Fibroblast of skin of right quadriceps (primary cell): ENCODE results near the gene RMDN3.

Experiments used
- DNase-seq: peaks from one replicate; pipeline ENCODE4 v3.0.0-alpha.2; 2013

Gene RMDN3

DNA sequence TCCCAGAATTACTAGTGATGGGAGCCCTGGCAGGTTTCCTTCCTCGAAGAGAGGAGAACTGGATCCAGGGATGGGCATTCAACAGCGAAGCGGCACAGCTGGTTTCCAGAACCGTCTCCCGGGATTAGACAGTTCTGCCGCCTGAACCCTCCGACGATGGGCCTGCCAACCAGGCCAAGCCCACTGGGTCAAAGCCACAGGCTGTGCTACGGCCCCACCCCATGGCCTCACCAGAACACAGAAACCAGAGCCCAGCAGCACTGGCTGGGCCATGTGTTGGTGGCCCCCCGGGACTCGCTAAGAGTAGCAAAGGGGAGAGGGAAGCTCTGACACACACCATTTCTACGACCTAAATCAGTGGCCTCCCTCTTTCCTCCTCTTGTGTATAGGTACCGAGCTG, 17.0 kb upstream of the RMDN3 start:
- no peak for DNase-seq

DNA sequence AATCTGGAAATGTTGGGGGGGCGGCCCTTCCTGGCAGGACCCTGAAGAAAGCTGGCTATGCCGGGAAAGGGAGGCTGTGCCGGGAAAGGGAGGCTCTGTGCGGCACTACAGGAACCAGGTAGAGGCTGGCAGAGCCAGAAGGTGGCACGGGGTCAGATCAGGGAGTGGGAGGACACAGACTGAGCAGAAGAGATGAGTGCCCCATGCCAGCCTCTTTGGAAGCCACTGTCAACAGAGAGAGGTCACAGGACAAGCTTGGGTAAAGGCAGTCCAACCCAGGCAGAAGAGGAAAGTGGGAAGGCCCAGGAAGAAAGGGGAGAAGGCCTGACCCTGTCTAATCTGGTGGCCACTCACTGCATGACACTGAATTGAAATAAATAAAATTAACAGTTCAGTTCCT, 16.2 kb upstream of the RMDN3 start:
- DNase-seq: no peak

DNA sequence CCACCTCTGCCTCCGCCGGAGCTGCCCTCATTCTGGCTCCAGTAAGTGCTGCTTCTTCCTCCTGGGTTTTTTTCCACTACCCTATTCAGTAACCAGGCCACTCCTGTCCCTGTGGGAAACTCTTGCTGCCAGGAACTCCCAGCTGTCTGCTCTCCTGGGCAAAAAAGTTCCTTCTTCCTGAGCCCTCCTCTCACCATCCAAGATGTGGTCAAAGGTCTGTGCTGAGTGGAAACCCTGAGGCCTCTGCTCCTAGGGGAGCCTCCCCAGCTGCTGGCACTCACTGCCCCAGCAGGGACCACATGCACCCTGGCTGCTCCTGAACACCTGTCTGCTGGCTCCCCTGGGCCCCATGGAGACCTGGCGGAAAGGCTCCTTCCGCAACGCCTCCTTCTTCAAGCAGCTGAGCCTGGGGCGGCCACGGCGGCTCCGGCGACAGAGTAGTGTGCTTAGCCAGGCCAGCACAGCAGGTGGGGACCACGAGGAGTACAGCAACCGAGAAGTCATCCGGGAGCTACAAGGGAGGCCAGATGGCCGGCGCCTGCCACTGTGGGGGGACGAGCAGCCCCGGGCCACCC, 15.2 kb upstream of the RMDN3 start:
- no peak for DNase-seq

DNA sequence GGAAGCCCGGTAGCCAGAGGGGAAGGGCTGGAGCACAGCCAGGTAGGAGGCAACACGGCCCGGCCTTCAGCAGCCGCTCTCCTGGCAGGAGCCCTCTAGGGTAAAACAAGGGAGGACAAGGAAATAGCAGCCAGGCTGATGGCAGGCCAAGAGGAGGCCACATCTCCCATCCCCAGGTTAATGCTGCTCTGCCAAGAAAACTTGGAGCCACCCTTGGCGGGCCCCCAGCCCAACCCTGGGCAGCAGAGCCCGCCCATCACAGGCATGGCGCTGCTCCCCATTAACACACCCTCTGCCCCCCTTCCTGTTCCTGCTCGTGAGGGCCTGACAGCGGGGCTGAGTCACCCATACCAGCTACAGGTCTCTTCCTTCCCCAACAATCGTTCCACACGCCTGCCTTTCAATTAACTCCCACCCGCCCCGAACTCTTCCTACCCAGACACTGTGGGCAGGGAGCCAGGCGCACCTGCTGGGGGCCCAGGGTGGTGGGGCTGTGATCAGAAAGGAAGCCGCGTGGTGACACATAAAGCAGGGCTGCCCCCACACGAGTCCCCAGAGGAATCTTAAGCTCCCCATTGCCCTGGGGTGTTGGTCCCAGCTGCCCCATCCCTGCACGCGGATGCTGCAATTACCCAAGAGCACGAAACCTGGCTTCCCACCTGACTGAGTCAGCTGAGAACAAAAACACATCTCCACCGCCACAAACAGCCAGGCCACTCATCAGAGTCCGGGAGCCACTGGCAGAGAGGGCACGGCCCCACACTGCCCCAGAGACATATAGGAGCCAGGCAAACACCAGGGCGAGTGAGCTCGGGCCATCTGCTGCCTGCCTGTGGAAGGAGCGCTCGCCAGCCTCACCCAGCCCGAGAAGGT, 14.5 kb upstream of the RMDN3 start, which contains the start of gene C15orf62:
TSS of gene C15orf62 (plus strand) at position 707 of the 873 bp plus-strand sequence. CDS start 516 bp downstream, outside the sequence.
- peak; percentile 30 for DNase-seq

DNA sequence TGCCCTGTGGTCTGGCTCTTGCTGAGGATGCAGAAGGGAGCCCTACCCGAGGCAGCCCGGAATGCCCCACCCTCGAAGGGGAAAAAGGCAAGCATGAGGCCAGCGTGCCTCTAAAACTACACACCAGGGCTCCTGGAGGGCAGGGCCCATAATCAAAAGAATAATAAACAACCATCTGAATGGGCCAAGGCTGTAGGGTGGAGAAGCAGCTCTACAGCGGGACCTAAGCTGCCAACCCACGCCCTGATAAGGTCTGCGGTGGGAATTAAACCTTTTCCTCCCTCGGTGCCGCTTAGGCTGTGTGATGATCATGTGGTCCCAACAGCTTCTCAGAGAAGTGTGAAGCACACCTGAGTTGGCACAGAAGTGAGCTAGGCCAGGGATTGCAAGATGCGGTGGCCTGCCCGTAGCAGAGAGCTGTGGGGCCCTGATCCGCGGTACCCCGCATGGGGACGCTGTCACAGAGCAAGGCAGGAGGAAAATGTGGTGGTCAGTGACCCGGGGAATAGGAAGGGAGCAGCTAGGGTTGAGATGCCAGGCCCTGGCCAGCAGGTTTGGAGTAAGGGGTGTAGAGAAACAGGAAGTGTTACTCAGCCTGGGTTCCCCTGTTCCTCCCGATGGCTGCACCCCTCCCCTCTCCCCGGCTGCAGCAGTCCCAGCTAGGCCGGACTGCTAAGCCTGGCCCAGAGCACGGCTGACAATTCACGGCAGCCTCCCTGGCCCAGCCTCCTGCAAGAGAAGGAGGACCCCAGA, 13.6 kb upstream of the RMDN3 start:
- no peak for DNase-seq

DNA sequence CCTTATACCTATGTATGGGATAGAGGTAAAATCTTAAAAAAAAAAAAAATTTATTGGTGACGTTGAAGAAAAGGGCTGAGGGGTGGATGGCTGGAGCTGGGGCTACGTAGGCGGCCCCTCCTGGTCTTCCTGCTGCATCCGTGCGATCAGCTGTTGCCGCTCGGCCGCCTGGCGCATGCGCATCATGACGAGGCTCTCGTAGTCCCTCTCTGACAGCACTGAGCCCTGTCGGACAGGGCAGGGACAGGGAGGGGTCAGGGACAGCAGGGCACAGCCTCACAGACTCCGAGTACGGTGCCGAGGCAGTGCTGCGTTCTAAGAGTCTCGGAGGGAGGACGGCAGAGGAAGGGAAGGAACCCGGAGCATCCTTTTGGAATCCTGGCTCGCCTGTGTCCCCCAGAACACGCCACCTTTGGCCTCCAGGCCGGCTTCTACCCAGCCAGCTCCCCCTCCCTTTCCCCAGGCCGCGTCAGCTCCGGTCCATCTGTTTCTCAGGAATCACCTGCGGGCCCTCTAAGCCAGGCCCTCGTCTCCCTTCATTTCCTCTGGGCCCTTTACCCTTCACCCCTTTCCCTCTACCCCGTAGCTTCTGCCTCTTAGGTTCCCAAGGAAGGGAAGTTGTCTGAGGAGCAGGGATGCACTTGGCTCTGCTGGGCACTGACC, 12.9 kb upstream of the RMDN3 start:
- DNase-seq: no peak

DNA sequence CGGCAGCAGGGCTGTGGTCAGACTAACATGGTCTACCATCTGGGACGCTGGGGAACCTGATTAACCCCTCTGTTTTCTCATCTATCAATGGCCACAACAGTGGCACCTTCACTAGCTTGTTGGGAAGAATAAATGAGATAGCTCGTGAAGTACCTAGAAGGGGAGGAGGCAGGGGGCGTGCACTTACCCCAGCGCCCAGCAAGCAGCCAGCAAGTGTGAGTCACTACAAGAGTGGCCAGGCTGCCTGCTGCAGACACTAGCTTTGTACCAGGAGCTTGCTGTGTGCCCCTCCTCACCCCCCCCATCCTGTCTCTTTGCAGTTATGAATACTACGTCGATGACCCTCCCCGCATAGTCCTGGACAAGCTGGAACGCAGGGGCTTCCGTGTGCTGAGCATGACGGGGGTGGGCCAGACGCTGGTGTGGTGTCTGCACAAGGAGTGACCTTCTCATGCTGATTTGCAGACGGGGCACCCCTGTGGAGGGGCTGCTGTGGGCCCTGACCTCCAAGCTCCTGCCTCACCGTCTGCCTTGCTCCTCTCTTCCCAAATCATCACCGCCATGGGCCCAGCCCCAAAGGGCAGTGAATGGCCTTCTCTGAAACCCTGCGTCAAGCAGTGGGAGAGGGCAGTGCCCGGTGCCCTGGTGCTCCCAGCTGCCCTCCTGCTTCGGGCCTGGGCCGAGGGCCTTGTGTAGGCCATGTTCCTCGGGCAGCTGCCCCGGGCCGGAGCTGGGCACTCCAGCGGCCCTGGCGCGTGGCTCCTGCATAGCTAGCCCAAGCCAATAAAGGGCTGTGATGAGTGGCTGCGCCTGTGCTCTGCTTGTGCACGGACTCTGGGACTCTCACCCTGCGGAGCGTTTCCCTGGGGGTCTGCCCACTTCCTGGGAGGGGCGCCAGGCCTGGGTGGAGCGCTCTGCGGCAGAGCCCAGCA, 12.1 kb upstream of the RMDN3 start:
- DNase-seq: peak; percentile 25

DNA sequence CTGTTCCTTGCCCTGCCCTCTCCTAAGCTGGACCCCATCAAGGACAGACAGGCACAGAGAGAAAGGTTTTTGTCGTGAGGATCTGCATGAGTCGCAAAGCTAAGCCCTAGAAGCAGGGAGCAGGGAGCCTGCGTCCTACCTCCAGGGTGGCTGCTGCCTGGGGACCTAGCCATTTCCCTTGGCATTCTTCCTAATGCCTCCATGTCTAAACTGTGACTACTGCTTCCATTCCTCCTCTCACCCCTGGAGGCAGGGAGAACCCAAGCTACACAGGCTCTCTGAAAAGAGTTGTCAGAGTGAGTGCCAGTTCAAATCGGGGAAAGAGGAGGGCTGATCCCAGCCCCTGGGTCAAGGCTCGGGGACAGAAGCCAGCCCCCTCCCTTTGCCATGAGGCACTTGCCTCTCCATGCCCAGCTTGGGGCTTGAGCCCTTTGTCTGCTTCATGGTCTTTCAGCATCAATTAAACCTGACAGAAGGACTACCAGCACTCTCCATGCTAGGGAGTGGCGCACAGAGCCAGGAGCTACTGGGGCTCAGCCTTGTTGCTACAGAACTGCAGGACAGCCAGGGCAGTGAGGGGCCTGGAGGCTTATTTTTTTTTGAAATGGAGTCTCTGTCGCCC, 11.3 kb upstream of the RMDN3 start:
- DNase-seq: peak; percentile 27

DNA sequence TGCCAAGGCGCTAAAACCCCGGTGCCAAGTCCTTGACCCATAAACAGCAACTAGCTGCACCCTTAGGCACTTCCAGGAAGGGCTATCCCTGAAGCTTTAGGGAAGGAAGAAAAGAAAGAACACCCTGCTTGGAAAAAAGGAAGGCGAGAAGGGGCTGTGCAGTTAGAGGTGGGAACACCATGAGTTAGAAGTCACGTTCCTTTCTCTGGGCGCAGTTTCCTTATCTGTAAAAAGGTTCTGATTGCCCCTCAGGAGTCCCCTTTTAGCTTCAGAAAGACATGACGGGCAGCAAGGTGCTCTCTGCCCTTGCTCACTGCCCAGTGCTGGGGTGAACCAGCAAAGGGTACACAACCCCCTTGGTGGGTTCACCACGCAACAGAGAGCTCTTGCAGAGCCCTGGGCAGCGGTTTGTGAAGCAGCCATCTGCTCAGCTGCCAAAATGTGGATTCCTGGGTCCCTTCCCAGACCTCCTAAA, 9.6 kb upstream of the RMDN3 start:
- DNase-seq: no peak

DNA sequence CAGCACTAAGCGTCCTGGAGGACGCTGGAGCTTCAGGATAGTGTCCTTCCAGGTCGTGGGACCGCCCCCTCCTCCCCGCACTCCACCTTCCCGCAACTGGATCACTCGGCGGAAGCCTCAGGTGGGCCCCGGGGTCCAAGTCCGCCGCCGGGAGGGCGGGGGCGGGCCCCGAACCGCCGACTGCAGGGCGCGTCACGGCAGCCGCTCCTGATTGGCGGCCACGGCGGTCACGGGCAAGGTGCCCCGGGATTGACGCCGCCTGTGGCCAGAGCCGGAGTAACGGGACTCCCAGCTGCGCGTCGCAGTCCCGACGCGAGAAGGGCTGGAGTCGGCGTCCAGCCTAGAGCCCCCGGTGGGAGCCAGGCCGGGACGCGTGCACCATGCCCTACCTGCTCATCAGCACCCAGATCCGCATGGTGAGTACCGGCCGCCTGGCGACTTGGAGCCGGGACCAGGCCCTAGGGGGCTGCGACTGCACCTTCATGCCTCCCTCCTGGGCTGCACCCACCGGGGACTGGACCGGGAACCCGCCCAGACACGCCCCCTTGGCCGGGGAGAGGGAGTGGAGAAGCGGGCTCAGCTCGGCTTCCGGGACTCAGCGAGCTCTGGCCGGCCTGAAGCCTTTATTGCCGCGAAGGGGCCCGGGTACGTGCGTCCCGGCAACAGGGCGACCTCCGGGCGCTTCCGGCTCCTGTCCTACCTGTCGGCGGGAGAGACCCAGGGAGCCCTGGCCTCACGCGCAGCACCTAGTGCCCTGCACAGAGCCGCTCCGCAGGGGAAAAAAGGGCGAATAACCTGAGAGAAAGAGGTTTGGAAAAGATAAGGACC, 9.0 kb upstream of the RMDN3 start, which contains the start of gene GCHFR:
TSS of gene GCHFR (plus strand) at position 268 of the 828 bp plus-strand sequence. CDS start at position 381, 113 bp downstream.
- peak; percentile 46 for DNase-seq

DNA sequence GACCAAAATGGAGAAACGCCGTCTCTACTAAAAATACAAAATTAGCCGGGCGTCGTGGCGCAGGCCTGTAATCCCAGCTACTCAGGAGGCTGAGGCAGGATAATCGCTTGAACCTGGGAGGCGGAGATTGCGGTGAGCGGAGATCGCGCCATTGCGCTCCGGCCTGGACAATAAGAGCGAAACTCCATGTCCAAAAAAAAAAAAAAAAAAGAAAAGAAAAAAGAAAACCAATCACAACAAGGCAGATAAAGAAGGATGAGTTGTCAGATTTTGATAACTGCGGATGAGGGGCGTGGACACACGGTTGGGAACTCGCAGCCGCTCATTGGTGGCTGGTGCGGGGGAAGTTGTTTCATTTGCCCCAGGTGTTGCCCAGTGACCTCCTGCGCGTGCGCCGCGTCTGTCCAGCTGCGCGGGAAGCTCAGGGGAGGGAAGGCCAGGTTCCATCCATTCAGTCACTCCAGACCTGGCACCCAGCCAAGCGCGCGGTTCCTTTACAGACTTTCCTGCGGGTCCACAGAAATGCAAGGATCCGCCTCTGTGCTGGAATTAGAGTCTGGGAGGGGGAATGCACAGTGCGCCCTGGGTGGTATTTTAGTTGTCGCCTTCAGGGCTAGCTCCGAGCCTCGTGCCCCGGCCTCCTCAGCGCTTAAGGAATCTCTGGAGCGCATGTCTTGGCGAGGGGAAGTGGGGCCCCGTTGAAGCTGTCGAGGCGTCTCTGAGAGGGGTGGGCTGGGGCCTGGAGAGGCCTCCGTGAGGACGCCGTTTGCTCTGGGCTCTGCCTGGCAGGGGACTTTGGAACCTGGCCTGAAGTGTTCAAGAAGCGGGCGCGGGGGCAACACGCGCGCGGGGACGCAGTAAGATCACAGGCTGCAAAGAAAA, 8.1 kb upstream of the RMDN3 start:
- peak; percentile 65 for DNase-seq

DNA sequence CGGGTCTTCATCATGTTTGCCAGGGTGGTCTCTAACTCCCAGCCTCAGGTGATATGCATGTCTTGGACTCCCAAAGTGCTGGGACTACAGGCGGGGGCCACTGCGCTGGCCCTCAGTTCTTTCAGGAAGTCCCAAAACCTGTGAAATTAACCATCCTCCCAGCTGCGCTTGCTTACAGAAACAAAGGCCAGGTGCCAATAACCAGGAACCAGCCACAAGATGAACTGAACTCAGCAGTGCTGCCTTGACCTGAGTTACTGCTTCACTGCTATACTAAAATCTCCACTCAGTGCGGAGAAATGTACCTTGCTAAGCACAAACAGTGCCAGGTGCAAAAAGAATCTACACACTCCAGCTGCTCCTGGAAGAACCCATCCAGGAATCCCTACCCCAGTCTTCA, 4.9 kb upstream of the RMDN3 start:
- DNase-seq: no peak

DNA sequence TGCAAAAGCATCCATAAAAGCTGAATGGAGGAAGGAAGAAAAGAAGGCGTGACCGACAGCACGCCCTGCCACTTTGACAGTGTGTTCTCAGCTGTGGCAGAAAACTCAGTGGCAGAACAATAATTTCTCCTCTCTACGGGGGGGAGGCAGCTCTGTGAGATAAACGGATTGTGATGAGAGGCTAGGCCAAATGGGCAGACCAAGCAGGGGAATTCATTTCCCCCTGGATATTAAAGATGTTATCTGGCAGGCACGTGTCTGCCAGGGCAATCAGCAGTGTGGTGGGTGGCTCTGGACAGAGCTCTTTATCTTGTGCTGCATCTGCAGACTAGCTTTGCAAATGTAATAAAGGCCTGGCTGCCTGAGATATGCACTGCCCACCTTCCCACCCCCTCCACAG, 1.9 kb upstream of the RMDN3 start:
- no peak for DNase-seq

DNA sequence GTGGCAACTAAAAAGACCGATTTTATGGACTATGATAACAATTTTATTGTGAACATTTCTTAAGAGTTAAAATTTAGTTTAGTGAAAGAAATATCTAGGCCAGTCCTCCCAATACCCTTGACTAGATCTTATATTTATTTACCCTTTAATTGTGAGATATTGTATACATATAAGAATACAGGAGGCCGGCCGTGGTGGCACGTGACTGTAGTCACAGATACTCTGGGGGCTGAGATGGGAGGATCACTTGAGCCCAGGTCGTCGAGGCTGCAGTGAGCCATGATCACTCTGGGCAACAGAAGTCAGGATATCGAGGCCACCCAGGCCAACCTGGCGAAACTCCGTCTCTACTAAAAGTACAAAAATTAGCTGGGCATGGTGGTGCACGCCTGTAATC, 756 bp upstream of the RMDN3 start:
- DNase-seq: no peak

DNA sequence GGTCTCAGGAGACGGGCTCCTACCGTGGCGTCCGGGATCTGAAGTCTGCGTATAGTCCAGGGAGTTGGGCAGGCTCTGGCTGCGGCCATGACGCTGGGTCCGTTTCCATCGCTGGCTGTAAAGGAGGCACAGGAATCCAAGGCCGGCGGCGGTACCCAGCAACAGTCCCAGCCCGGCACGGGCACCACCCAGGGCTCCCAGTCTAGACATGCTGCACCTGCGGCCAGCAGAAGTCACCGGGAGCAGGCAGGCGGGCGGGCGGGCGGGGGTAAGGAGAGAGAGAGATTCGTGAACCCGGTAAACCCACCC, 526 bp downstream of the RMDN3 start:
- DNase-seq: no peak

DNA sequence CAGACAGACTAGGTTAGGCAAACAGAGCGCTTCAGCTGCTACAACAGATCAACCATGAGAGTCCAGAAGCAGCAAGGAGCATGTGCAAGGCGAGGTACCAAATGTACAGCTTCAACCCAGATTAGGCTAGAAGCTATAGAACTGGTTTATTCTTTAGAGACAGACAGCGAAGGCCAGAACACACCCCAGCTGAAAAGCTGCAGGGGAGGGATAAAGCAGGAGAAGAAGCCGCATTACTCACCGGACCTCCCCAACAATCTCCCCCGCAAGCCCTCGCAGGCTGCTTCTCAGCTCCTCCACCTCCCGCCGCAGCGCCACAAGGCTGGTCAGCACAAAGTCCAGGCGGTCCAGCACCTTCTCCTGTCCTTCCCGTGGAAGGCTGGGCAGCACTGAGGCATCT, 3.3 kb downstream of the RMDN3 start:
- DNase-seq: no peak

DNA sequence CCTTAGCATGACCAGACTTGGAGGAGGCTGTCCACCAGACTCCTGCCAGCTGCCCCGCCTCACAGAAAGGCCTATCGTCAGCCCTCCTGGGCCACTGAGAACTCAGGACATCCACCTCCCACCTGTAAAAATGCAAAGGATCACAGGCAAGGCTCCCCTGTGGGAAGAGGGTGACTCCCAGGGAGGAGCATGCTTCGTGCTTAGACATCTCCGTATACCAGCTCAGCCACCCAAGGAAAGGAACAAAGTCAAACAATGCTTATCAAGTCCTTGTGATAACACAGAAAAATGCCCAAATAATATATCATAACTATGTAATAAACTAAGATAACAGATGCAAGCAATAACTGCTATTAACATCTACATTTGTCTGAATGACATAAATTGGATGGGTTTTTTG, 4.2 kb downstream of the RMDN3 start:
- DNase-seq: no peak

DNA sequence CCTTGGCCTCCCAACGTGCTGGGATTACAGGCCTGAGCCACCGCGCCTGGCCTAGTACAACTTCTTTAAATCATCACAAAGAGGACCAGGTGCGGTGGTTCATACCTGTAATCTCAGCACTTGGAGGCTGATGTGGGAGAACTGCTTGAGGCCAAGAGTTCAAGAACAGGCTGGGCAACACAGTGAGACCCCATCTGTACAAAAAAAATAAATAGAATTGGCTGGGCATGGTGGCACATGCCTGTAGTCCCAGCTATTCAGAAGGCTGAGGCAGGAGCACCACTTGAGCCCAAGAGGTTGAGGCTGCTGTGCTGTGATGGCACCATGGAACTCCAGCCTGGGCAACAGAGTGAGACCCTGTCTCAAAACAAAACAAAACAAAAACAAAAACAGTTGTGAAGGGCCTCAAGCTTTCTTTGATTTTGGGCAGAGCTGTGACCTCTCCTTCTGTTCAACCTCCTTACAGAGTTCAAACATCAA, 5.9 kb downstream of the RMDN3 start:
- no peak for DNase-seq
